IMR-90 (cell line): ENCODE measurements around the gene MAG. TPM values are rescaled to one million over a fixed set of nuclear protein-coding genes. Genes with fewer than 3 reads are reported as not detected.

ENCODE experiments used
- ATAC-seq: fragments of 200-7000 bp; cut with Tn5 transposase; 2 replicates; pipeline ENCODE4 v1.9.1; 2020; ENCODE audit warnings: low read depth, mild to moderate bottlenecking, moderate library complexity
- BruUV-seq: library from RNA; stranded (reverse); fragments of 400-500 nt; replicated peaks from 2 replicates; lab custom pipeline; 2021; lab: Mats Ljungman, UMichigan
- CTCF ChIA-PET: fragments of 300-600 bp; formaldehyde crosslinking; extraction: SDS; loops from one replicate; lab custom pipeline; 2021; ENCODE audit warnings: antibody characterized with exemption; lab: Yijun Ruan, JAX
- POLR2A ChIA-PET: fragments of 300-600 bp; sonication (Branson Sonifier 250); formaldehyde crosslinking; loops from one replicate; lab custom pipeline; 2022; ENCODE audit warnings: antibody characterized with exemption; ENCODE audit not compliant: unreplicated experiment; lab: Charles Lee
- DNase-seq: peaks from one replicate; pipeline ENCODE4 v3.0.0; 2013
- H2AFZ ChIP-seq: replicated peaks from 2 replicates; pipeline ENCODE3; 2013; ENCODE audit warnings: low read length, mild to moderate bottlenecking; ENCODE audit not compliant: poor library complexity
- H2AK5ac ChIP-seq: 2 replicates; pipeline ENCODE4 v1.6.1; 2013; ENCODE audit warnings: low read depth, low read length, inconsistent platforms
- H2AK9ac ChIP-seq: replicated peaks from 2 replicates; pipeline ENCODE3; 2013; ENCODE audit warnings: mild to moderate bottlenecking, low read depth, low read length, moderate library complexity; ENCODE audit not compliant: poor library complexity
- H2BK120ac ChIP-seq: 2 replicates; pipeline ENCODE4 v1.6.1; 2013; ENCODE audit warnings: low read depth, low read length, inconsistent platforms
- H2BK15ac ChIP-seq: 3 replicates; pipeline ENCODE4 v1.6.1; 2013; ENCODE audit warnings: low read depth, low read length, inconsistent platforms
- H2BK20ac ChIP-seq: 2 replicates; pipeline ENCODE4 v1.6.1; 2013; ENCODE audit warnings: low read depth, mild to moderate bottlenecking, inconsistent platforms, low read length, moderate library complexity
- H2BK5ac ChIP-seq: 2 replicates; pipeline ENCODE4 v1.6.1; 2013; ENCODE audit warnings: mild to moderate bottlenecking, low read depth, low read length, inconsistent platforms; ENCODE audit not compliant: poor library complexity, severe bottlenecking
- H3K14ac ChIP-seq: replicated peaks from 2 replicates; pipeline ENCODE4 v1.6.1; 2013; ENCODE audit warnings: low read depth, low read length, inconsistent platforms
- H3K18ac ChIP-seq: 2 replicates; pipeline ENCODE4 v1.6.1; 2013; ENCODE audit warnings: low read depth, low read length, control low read depth
- H3K23ac ChIP-seq: 2 replicates; pipeline ENCODE4 v1.6.1; 2013; ENCODE audit warnings: low read depth, low read length, inconsistent platforms
- H3K27ac ChIP-seq: 2 replicates; pipeline ENCODE4 v1.5.1; 2013; ENCODE audit warnings: mild to moderate bottlenecking, control low read depth, low read length; ENCODE audit not compliant: insufficient read depth
- H3K27me3 ChIP-seq: 2 replicates; pipeline ENCODE4 v1.6.1; 2013; ENCODE audit warnings: low read length; ENCODE audit not compliant: control insufficient read depth, insufficient read depth
- H3K36me3 ChIP-seq: 2 replicates; pipeline ENCODE4 v1.6.1; 2013; ENCODE audit warnings: low read length, mixed read lengths; ENCODE audit not compliant: control insufficient read depth, insufficient read depth
- H3K4ac ChIP-seq: 2 replicates; pipeline ENCODE4 v1.6.1; 2013; ENCODE audit warnings: low read depth, low read length, inconsistent platforms
- H3K4me1 ChIP-seq: 2 replicates; pipeline ENCODE4 v1.6.1; 2013; ENCODE audit warnings: low read length, mixed read lengths; ENCODE audit not compliant: control insufficient read depth, insufficient read depth
- H3K4me2 ChIP-seq: 2 replicates; pipeline ENCODE4 v1.6.1; 2013; ENCODE audit warnings: low read depth, mild to moderate bottlenecking, control low read depth, low read length, moderate library complexity
- H3K4me3 ChIP-seq: 2 replicates; pipeline ENCODE4 v1.5.1; 2013; ENCODE audit warnings: low read depth, mild to moderate bottlenecking, control low read depth, low read length, moderate library complexity; ENCODE audit not compliant: insufficient read depth
- H3K56ac ChIP-seq: 2 replicates; pipeline ENCODE4 v1.6.1; 2013; ENCODE audit warnings: low read length, inconsistent platforms; ENCODE audit not compliant: insufficient read depth; ENCODE audit errors: extremely low read depth
- H3K79me1 ChIP-seq, 2 experiments: 2 replicates each; pipeline ENCODE4 v1.6.1; 2013; ENCODE audit warnings: low read length in 2 of 2, inconsistent platforms in 1 of 2, low read depth in 1 of 2
- H3K9ac ChIP-seq: 2 replicates; pipeline ENCODE4 v1.6.1; 2013; ENCODE audit warnings: low read depth, low read length, control low read depth
- H3K9me1 ChIP-seq: 2 replicates; pipeline ENCODE4 v1.6.1; 2013; ENCODE audit warnings: low read length, inconsistent platforms; ENCODE audit not compliant: insufficient read depth
- H3K9me3 ChIP-seq: 2 replicates; pipeline ENCODE4 v1.6.1; 2013; ENCODE audit warnings: low read length; ENCODE audit not compliant: control insufficient read depth, insufficient read depth
- H4K20me1 ChIP-seq: 2 replicates; pipeline ENCODE4 v1.6.1; 2013; ENCODE audit warnings: low read length, inconsistent platforms; ENCODE audit not compliant: insufficient read depth
- H4K5ac ChIP-seq: 2 replicates; pipeline ENCODE4 v1.6.1; 2013; ENCODE audit warnings: mild to moderate bottlenecking, low read depth, low read length, control low read depth
- H4K8ac ChIP-seq, 2 experiments: 2 replicates each; pipeline ENCODE4 v1.6.1; 2013; ENCODE audit warnings: low read depth in 2 of 2, low read length in 2 of 2, control low read depth in 1 of 2, inconsistent platforms in 1 of 2
- H4K91ac ChIP-seq: 2 replicates; pipeline ENCODE4 v1.6.1; 2013; ENCODE audit warnings: low read depth, low read length, inconsistent platforms; ENCODE audit not compliant: insufficient read depth
- BHLHE40 ChIP-seq: fragments of 150-350 bp; IDR thresholded peaks from 2 replicates; pipeline ENCODE4 v1.6.1; 2016; ENCODE audit warnings: mild to moderate bottlenecking, low read depth, low read length
- CEBPB ChIP-seq: IDR thresholded peaks from 2 replicates; pipeline ENCODE4 v1.6.1; 2012; ENCODE audit warnings: low read depth, low read length, improper control_type of control experiment
- CHD1 ChIP-seq: IDR thresholded peaks from 2 replicates; pipeline ENCODE4 v1.6.1; 2012; ENCODE audit warnings: low read depth, low read length, improper control_type of control experiment
- FOS ChIP-seq: fragments of 150-350 bp; IDR thresholded peaks from 2 replicates; pipeline ENCODE4 v1.6.1; 2016; ENCODE audit warnings: low read depth, low read length
- MAFK ChIP-seq: IDR thresholded peaks from 2 replicates; pipeline ENCODE4 v1.6.1; 2012; ENCODE audit warnings: low read depth, low read length, improper control_type of control experiment
- MAZ ChIP-seq: IDR thresholded peaks from 2 replicates; pipeline ENCODE4 v1.6.1; 2012; ENCODE audit warnings: low read depth, mild to moderate bottlenecking, low read length, improper control_type of control experiment, moderate library complexity, borderline replicate concordance
- MXI1 ChIP-seq: IDR thresholded peaks from 2 replicates; pipeline ENCODE4 v1.6.1; 2012; ENCODE audit warnings: low read depth, mild to moderate bottlenecking, low read length, moderate library complexity, borderline replicate concordance
- NFE2L2 ChIP-seq: fragments of 150-350 bp; IDR thresholded peaks from 2 replicates; pipeline ENCODE4 v1.6.1; 2016; ENCODE audit warnings: low read depth, mild to moderate bottlenecking, low read length
- POLR2A ChIP-seq: IDR thresholded peaks from 2 replicates; pipeline ENCODE4 v1.6.1; 2012; ENCODE audit warnings: mild to moderate bottlenecking, low read depth, low read length
- RAD21 ChIP-seq: IDR thresholded peaks from 2 replicates; pipeline ENCODE4 v1.6.1; 2012; ENCODE audit warnings: low read length, improper control_type of control experiment
- RCOR1 ChIP-seq: IDR thresholded peaks from 2 replicates; pipeline ENCODE4 v1.6.1; 2012; ENCODE audit warnings: mild to moderate bottlenecking, low read length, improper control_type of control experiment; ENCODE audit not compliant: insufficient replicate concordance
- RFX5 ChIP-seq: IDR thresholded peaks from 2 replicates; pipeline ENCODE4 v1.8.0; 2012; ENCODE audit warnings: low read depth, mild to moderate bottlenecking, low read length, moderate library complexity
- SMC3 ChIP-seq: fragments of 150-350 bp; IDR thresholded peaks from 2 replicates; pipeline ENCODE4 v1.6.1; 2016; ENCODE audit warnings: low read depth, mild to moderate bottlenecking, antibody characterized with exemption, low read length, moderate library complexity
- WGBS, 2 experiments: methylation state at CpG; one replicate each; pipeline versions ENCODE4 v1.1.5 to v1.1.7; 2013; ENCODE audit warnings: missing lambda C conversion rate in 2 of 2; ENCODE audit not compliant: insufficient read length in 1 of 2; ENCODE audit errors: extremely low coverage in 2 of 2; 5-methylcytosine and 5-hydroxymethylcytosine counted together
- dilution Hi-C: fragments of 300-500 bp; cut with HindIII; formaldehyde crosslinking; loops from one replicate; pipeline ENCODE4 v1.14.3; 2018; ENCODE audit warnings: low sequenced_read_pairs; ENCODE audit not compliant: unreplicated experiment
- in situ Hi-C: fragments of 300-500 bp; cut with MboI; formaldehyde crosslinking; loops from 3 replicates; pipeline ENCODE4 v1.14.3; 2019; ENCODE audit warnings: low sequenced_read_pairs, inconsistent platforms, mixed read lengths
- intact Hi-C: fragments of 100-400 bp; cut with micrococcal nuclease; formaldehyde crosslinking; loops from 2 replicates; pipeline ENCODE4 v1.10.0; 2022
- polyA plus RNA-seq, 3 experiments: library from polyadenylated mRNA; depleted of rRNA; stranded (reverse); fragments of >200 nt; gene quantifications; 2 replicates each; pipeline ENCODE4 v1.2.3, GENCODE V29; 2012; ENCODE audit warnings: low replicate concordance in 1 of 3
- total RNA-seq: library from RNA; depleted of rRNA; stranded (reverse); fragments of >200 nt; gene quantifications from 2 replicates; pipeline ENCODE4 v1.2.3, GENCODE V29; 2012
- TF ChIP-seq, protein P1 (sequence below): fragments of 150-350 bp; IDR thresholded peaks from 2 replicates; pipeline ENCODE4 v1.6.1; 2016; ENCODE audit warnings: low read depth, mild to moderate bottlenecking, low read length, moderate library complexity, borderline replicate concordance
- TF ChIP-seq, protein P2 (sequence below): fragments of 150-350 bp; IDR thresholded peaks from 2 replicates; pipeline ENCODE4 v1.6.1; 2017; ENCODE audit warnings: mild to moderate bottlenecking, antibody characterized with exemption, low read length, low read depth
- TF ChIP-seq, protein P3 (sequence below): conservative IDR thresholded peaks from 2 replicates; pipeline ENCODE4 v1.5.1; 2012; ENCODE audit warnings: mild to moderate bottlenecking, low read depth, low read length, improper control_type of control experiment

MAG gene
- total and polyA plus RNA-seq, 2 of the 4 experiments (the other 2 are of a cell fraction), result not detected

DNA sequence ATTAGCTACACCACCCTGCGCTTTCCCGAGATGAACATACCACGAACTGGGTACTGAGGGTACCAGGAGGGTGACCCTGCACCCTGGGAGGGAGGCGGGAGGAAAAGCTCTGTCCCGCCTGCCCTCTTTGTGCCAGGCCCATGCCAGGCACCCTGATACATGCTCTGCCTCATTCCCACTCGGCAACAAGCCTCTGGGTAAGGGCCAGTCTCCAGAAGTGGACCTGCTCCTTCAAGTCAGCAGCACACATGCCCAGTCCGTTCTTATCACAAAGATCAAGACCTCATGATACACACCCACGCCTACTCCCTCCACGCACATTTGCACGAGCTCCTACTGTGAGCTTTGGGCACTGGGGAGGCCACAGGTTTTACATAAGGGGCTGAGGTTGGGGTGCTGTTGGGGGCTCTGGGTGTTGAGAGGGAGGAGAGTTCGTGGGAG is 53.7 kb downstream of the MAG start:
- CTCF ChIA-PET, result no interaction called here
- dilution Hi-C loops, result no loop called here
- 54% methylated on average over 6 of the region's 11 CpGs; no CpG with 5 or more reads in 1 of the 2 experiments for WGBS, 2 experiments

More for the DNA sequence above, 53.7 kb downstream of the MAG start:
- Histone ChIP-seq H2AFZ (no peak overlapping the region), H3K36me3 (no peaks in the 10 kb centered on the region), H3K56ac (no peak overlapping the region), H4K20me1 (no peaks in the 10 kb centered on the region), H3K9me3 (no peaks in the 10 kb centered on the region), H3K27me3 (peaks cover 11% of the 10 kb centered on the region), H2BK120ac (no peak overlapping the region), H3K79me1 (no peaks in the 10 kb centered on the region), H2AK9ac (no peak overlapping the region), H3K4me3 (no peak overlapping the region), H3K9me1 (no peaks in the 10 kb centered on the region), H4K91ac (no peak overlapping the region), H2AK5ac (no peak overlapping the region), H3K4me2 (no peak overlapping the region), H3K18ac (no peak overlapping the region), H2BK5ac (no peak overlapping the region), H3K4ac (no peak overlapping the region), H4K8ac (no peak overlapping the region), H3K14ac (no peak overlapping the region), H4K5ac (no peak overlapping the region), H3K9ac (no peak overlapping the region), H3K4me1 (no peaks in the 10 kb centered on the region), H2BK20ac (no peak overlapping the region), H3K23ac (no peak overlapping the region), H2BK15ac (no peak overlapping the region), H3K27ac (no peak overlapping the region)
- ATAC-seq (no peak), DNase-seq (no peak)
- intact Hi-C loops (no loop called here), in situ Hi-C loops (loop anchor here (25.0 kb wide), 1 partner anchor 242 kb away; the partner anchor contains the start of gene PMIS2)
- POLR2A ChIA-PET, result no interaction called here
- TF ChIP-seq CHD1 (no peak), NFE2L2 (no peak), RCOR1 (no peak), BHLHE40 (no peak), MAZ (no peak), FOS (no peak), CEBPB (no peak), POLR2A (no peak), MXI1 (no peak), RFX5 (no peak), MAFK (no peak), RAD21 (no peak), SMC3 (no peak)
- TF ChIP-seq, protein P1, sequence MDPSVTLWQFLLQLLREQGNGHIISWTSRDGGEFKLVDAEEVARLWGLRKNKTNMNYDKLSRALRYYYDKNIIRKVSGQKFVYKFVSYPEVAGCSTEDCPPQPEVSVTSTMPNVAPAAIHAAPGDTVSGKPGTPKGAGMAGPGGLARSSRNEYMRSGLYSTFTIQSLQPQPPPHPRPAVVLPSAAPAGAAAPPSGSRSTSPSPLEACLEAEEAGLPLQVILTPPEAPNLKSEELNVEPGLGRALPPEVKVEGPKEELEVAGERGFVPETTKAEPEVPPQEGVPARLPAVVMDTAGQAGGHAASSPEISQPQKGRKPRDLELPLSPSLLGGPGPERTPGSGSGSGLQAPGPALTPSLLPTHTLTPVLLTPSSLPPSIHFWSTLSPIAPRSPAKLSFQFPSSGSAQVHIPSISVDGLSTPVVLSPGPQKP, result no peak
- TF ChIP-seq, protein P2, sequence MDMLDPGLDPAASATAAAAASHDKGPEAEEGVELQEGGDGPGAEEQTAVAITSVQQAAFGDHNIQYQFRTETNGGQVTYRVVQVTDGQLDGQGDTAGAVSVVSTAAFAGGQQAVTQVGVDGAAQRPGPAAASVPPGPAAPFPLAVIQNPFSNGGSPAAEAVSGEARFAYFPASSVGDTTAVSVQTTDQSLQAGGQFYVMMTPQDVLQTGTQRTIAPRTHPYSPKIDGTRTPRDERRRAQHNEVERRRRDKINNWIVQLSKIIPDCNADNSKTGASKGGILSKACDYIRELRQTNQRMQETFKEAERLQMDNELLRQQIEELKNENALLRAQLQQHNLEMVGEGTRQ, result no peak
- TF ChIP-seq, protein P3, sequence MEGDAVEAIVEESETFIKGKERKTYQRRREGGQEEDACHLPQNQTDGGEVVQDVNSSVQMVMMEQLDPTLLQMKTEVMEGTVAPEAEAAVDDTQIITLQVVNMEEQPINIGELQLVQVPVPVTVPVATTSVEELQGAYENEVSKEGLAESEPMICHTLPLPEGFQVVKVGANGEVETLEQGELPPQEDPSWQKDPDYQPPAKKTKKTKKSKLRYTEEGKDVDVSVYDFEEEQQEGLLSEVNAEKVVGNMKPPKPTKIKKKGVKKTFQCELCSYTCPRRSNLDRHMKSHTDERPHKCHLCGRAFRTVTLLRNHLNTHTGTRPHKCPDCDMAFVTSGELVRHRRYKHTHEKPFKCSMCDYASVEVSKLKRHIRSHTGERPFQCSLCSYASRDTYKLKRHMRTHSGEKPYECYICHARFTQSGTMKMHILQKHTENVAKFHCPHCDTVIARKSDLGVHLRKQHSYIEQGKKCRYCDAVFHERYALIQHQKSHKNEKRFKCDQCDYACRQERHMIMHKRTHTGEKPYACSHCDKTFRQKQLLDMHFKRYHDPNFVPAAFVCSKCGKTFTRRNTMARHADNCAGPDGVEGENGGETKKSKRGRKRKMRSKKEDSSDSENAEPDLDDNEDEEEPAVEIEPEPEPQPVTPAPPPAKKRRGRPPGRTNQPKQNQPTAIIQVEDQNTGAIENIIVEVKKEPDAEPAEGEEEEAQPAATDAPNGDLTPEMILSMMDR, result no peak
- BruUV-seq, result no TSS peak
